B cell (primary cell): ENCODE data around the gene PTPN5. TPM values are rescaled to one million over a fixed set of nuclear protein-coding genes. Genes with fewer than 3 reads are reported as not detected.

Source experiments
- ATAC-seq: fragments of 200-7000 bp; cut with Tn5 transposase; one replicate; pipeline ENCODE4 v1.10.0; 2021; ENCODE audit warnings: low read depth, mild to moderate bottlenecking, moderate number of reproducible peaks, moderate library complexity
- CTCF ChIA-PET: fragments of 350-600 bp; sonication (Branson Sonifier 250); formaldehyde crosslinking; loops from one replicate; lab custom pipeline; 2021; ENCODE audit warnings: antibody characterized with exemption, inconsistent platforms; lab: Charles Lee
- POLR2A ChIA-PET: fragments of 350-600 bp; sonication (Branson Sonifier 250); formaldehyde crosslinking; loops from one replicate; lab custom pipeline; 2021; ENCODE audit warnings: antibody characterized with exemption; lab: Charles Lee
- DNase-seq: peaks from one replicate; pipeline ENCODE4 v3.0.0; 2013
- H2AFZ ChIP-seq: 2 replicates; pipeline ENCODE4 v1.6.1; 2012; ENCODE audit warnings: mild to moderate bottlenecking, low read depth, low read length; ENCODE audit not compliant: insufficient read depth, poor library complexity, severe bottlenecking
- H3K27ac ChIP-seq, 2 donors: 1 replicate in 1 of 2; 2 replicates in 1 of 2; pipeline ENCODE4 v1.5.1; 2012 to 2013; ENCODE audit warnings: low read length in 2 of 2, mild to moderate bottlenecking in 2 of 2, moderate library complexity in 1 of 2
- H3K27me3 ChIP-seq, 4 experiments: fragments of 200-600 bp in 1 of 4; sonication (generic) in 1 of 4; replicated peaks in 1 of 4; 1 replicate in 2 of 4; 2 replicates in 2 of 4; pipeline versions ENCODE4 v1.6.1 to v1.7.0; 2013 to 2016; ENCODE audit warnings: low read length in 3 of 4, mild to moderate bottlenecking in 2 of 4, mixed read lengths in 1 of 4, moderate library complexity in 1 of 4; ENCODE audit not compliant: insufficient read depth in 4 of 4, control insufficient read depth in 3 of 4; ENCODE audit errors: control extremely low read depth in 1 of 4
- H3K36me3 ChIP-seq, 2 experiments: replicated peaks in 1 of 2; 1 replicate in 1 of 2; 2 replicates in 1 of 2; pipeline versions ENCODE4 v1.6.1 to v1.7.1; 2013; ENCODE audit warnings: low read length in 1 of 2; ENCODE audit not compliant: insufficient read depth in 2 of 2, control insufficient read depth in 1 of 2; ENCODE audit errors: control extremely low read depth in 1 of 2, extremely low read depth in 1 of 2
- H3K4me1 ChIP-seq, 2 donors: fragments of 200-600 bp in 1 of 2; sonication (generic) in 1 of 2; 1 replicate in 1 of 2; 2 replicates in 1 of 2; pipeline versions ENCODE4 v1.5.1 to v1.6.1; 2013 to 2017; ENCODE audit warnings: low read length in 2 of 2; ENCODE audit not compliant: control insufficient read depth in 2 of 2, insufficient read depth in 2 of 2
- H3K4me2 ChIP-seq: replicated peaks from 2 replicates; pipeline ENCODE3; 2012; ENCODE audit warnings: mild to moderate bottlenecking, low read depth, low read length; ENCODE audit not compliant: poor library complexity, severe bottlenecking
- H3K4me3 ChIP-seq, 5 experiments: fragments of 200-600 bp in 1 of 5; sonication (generic) in 1 of 5; 1 replicate in 3 of 5; 2 replicates in 2 of 5; pipeline versions ENCODE4 v1.5.1 to v1.7.0; 2011 to 2016; ENCODE audit warnings: low read length in 4 of 5, mild to moderate bottlenecking in 4 of 5, low read depth in 2 of 5, control low read depth in 1 of 5, moderate library complexity in 1 of 5; ENCODE audit not compliant: insufficient read depth in 1 of 5; ENCODE audit errors: control extremely low read depth in 1 of 5, extremely low read depth in 1 of 5
- H3K79me2 ChIP-seq: fragments of 200-600 bp; sonication (generic); one replicate; pipeline ENCODE4 v1.6.0; 2016; ENCODE audit warnings: low read length; ENCODE audit not compliant: control insufficient read depth, insufficient read depth
- H3K9ac ChIP-seq: fragments of 200-600 bp; sonication (generic); 2 replicates; pipeline ENCODE4 v1.6.1; 2017; ENCODE audit warnings: mild to moderate bottlenecking, low read length, moderate library complexity
- H3K9me3 ChIP-seq, 3 donors: one replicate each; pipeline versions ENCODE4 v1.6.1 to v1.7.1; 2013; ENCODE audit warnings: low read length in 2 of 3; ENCODE audit not compliant: control insufficient read depth in 2 of 3, insufficient read depth in 1 of 3; ENCODE audit errors: control extremely low read depth in 1 of 3
- H4K20me1 ChIP-seq: 2 replicates; pipeline ENCODE4 v1.6.0; 2012; ENCODE audit warnings: mild to moderate bottlenecking, low read length; ENCODE audit not compliant: insufficient read depth, control insufficient read depth, poor library complexity, severe bottlenecking
- H3K27ac Mint-ChIP-seq: one replicate; pipeline ENCODE4 v1.8.0; 2021; ENCODE audit warnings: mixed read lengths
- H3K27me3 Mint-ChIP-seq: one replicate; pipeline ENCODE4 v1.8.0; 2021; ENCODE audit warnings: mixed read lengths
- H3K4me1 Mint-ChIP-seq: one replicate; pipeline ENCODE4 v1.8.0; 2021; ENCODE audit warnings: mixed read lengths
- H3K4me3 Mint-ChIP-seq: one replicate; pipeline ENCODE4 v1.8.0; 2021; ENCODE audit warnings: mixed read lengths
- H3K9me3 Mint-ChIP-seq: one replicate; pipeline ENCODE4 v1.8.0; 2022; ENCODE audit warnings: mixed read lengths; ENCODE audit not compliant: insufficient read depth
- CTCF ChIP-seq: fragments of 200-600 bp; IDR thresholded peaks from one replicate; pipeline ENCODE4 v1.8.0; 2022; ENCODE audit warnings: antibody characterized with exemption, mild to moderate bottlenecking
- EZH2 ChIP-seq: IDR thresholded peaks from 2 replicates; pipeline ENCODE4 v1.6.1; 2012; ENCODE audit warnings: borderline replicate concordance, low read depth, mild to moderate bottlenecking, moderate library complexity, low read length; ENCODE audit not compliant: insufficient read depth, poor library complexity, severe bottlenecking
- WGBS: methylation state at CpG from one replicate; pipeline ENCODE4 v1.1.5; 2013; ENCODE audit warnings: missing lambda C conversion rate; ENCODE audit not compliant: insufficient coverage; 5-methylcytosine and 5-hydroxymethylcytosine counted together
- intact Hi-C: fragments of 100-400 bp; cut with micrococcal nuclease; formaldehyde crosslinking; loops from one replicate; pipeline ENCODE4 v1.10.0; 2022
- polyA plus RNA-seq: library from polyadenylated mRNA; depleted of rRNA; stranded (reverse); fragments of >200 nt; gene quantifications from 2 replicates; pipeline ENCODE4 v1.2.3, GENCODE V29; 2012
- total RNA-seq, 2 donors: library from RNA; stranded (reverse); fragments of 120-200 nt in 1 of 2; gene quantifications; 1 replicate in 1 of 2; 2 replicates in 1 of 2; pipeline versions ENCODE4 v1.2.3 to v1.2.4, GENCODE V29; 2013 to 2022

The PTPN5 gene
- total and polyA plus RNA-seq, 2 donors (not counting 1 experiment from before 2014, with no cell fraction given) = not detected

- H3K9ac ChIP-seq = no peak overlapping the region
- H3K4me2 ChIP-seq = no peak overlapping the region
- no peak overlapping the region for H3K27ac Mint-ChIP-seq
- H3K27ac ChIP-seq = no peak overlapping the region
- peaks cover 27 to 31% of the 10 kb centered on the region in 2 donors for H3K4me1 ChIP-seq
- H3K4me3 Mint-ChIP-seq = no peak overlapping the region
- H4K20me1 ChIP-seq = no peaks in the 10 kb centered on the region
- TF ChIP-seq EZH2 = no peak
- no peak for TF ChIP-seq CTCF
- no peaks in the 10 kb centered on the region for H3K79me2 ChIP-seq
- no peaks in the 10 kb centered on the region for H3K36me3 ChIP-seq
- H3K4me3 ChIP-seq = no peak overlapping the region
- DNase-seq (no peak), ATAC-seq (no peak)
- no peak overlapping the region for H2AFZ ChIP-seq
- peaks cover 0 to 3% (median 0%) of the 10 kb centered on the region in 3 donors for H3K9me3 ChIP-seq
- CTCF ChIA-PET = interaction anchor here (0.9 kb wide), 1 partner anchor 30 kb away, joined by 3 read pairs; no protein-coding TSS in a partner anchor
- POLR2A ChIA-PET = no interaction called here
- 93% methylated on average over 16 of the region's 17 CpGs for WGBS
- H3K27me3 ChIP-seq = peaks cover 0 to 22% (median 0%) of the 10 kb centered on the region in 4 experiments
- intact Hi-C loops = no loop called here
- H3K9me3 Mint-ChIP-seq = no peaks in the 10 kb centered on the region
- peaks cover 23% of the 10 kb centered on the region for H3K27me3 Mint-ChIP-seq
- H3K4me1 Mint-ChIP-seq = peaks cover 34% of the 10 kb centered on the region
Observed at GRCh38 chr11:18701614-18702216, 89.9 kb downstream of the PTPN5 start.

- H3K27me3 Mint-ChIP-seq = peaks cover 23% of the 10 kb centered on the region
- POLR2A ChIA-PET = no interaction called here
- Histone ChIP-seq H4K20me1 (no peaks in the 10 kb centered on the region), H3K9me3 (peaks cover 0 to 3% (median 0%) of the 10 kb centered on the region in 3 donors), H3K4me3 (no peak overlapping the region), H3K4me1 (peaks cover 21 to 24% of the 10 kb centered on the region in 2 donors), H2AFZ (no peak overlapping the region), H3K27ac (no peak overlapping the region), H3K27me3 (peaks cover 0 to 20% (median 0%) of the 10 kb centered on the region in 4 experiments), H3K4me2 (no peak overlapping the region), H3K36me3 (no peaks in the 10 kb centered on the region), H3K79me2 (no peaks in the 10 kb centered on the region), H3K9ac (no peak overlapping the region)
- CTCF ChIA-PET = no interaction called here
- H3K9me3 Mint-ChIP-seq = no peaks in the 10 kb centered on the region
- intact Hi-C loops = no loop called here
- peak overlapping the region; percentile 38 for H3K4me3 Mint-ChIP-seq
- no peak for TF ChIP-seq CTCF
- no peak for TF ChIP-seq EZH2
- peaks cover 28% of the 10 kb centered on the region for H3K4me1 Mint-ChIP-seq
- DNase-seq (no peak), ATAC-seq (no peak)
- WGBS = 99% methylated on average over 7 of the region's 7 CpGs
- no peak overlapping the region for H3K27ac Mint-ChIP-seq
Observed at GRCh38 chr11:18700872-18701271, 90.7 kb downstream of the PTPN5 start.
